Fibroblast of lung (primary cell): ENCODE measurements around the gene LIM2. TPM values are rescaled to one million over a fixed set of nuclear protein-coding genes. Genes with fewer than 3 reads are reported as not detected.

ENCODE experiments used
- DNase-seq, 2 donors: peaks; one replicate each; pipeline versions ENCODE4 v3.0.0 to v3.0.0-alpha.2; 2010; ENCODE audit warnings: low read depth in 2 of 2
- H2AFZ ChIP-seq: 2 replicates; pipeline ENCODE4 v1.5.1; 2012; ENCODE audit warnings: low read length, control low read depth, inconsistent platforms
- H3K27ac ChIP-seq: 2 replicates; pipeline ENCODE4 v1.5.1; 2011; ENCODE audit warnings: low read length, control low read depth; ENCODE audit not compliant: insufficient read depth
- H3K27me3 ChIP-seq: 2 replicates; pipeline ENCODE4 v1.5.1; 2011; ENCODE audit warnings: mild to moderate bottlenecking, low read length; ENCODE audit not compliant: control insufficient read depth, insufficient read depth
- H3K36me3 ChIP-seq: 2 replicates; pipeline ENCODE4 v1.5.1; 2011; ENCODE audit warnings: low read length; ENCODE audit not compliant: control insufficient read depth, insufficient read depth
- H3K4me1 ChIP-seq: 2 replicates; pipeline ENCODE4 v1.5.1; 2011; ENCODE audit warnings: low read length; ENCODE audit not compliant: control insufficient read depth, insufficient read depth; ENCODE audit errors: extremely low read depth
- H3K4me2 ChIP-seq: 2 replicates; pipeline ENCODE4 v1.5.1; 2011; ENCODE audit warnings: low read length, control low read depth; ENCODE audit not compliant: insufficient read depth; ENCODE audit errors: extremely low read depth
- H3K4me3 ChIP-seq, 4 experiments: fragments of 200-600 bp in 1 of 4; sonication (generic) in 1 of 4; replicated peaks in 1 of 4; 2 replicates each; pipeline ENCODE4 v1.5.1; 2011 to 2016; ENCODE audit warnings: low read length in 4 of 4, low read depth in 3 of 4, mild to moderate bottlenecking in 3 of 4, control low read depth in 2 of 4, inconsistent platforms in 1 of 4, mixed read lengths in 1 of 4; ENCODE audit not compliant: insufficient read depth in 1 of 4; ENCODE audit errors: control extremely low read depth in 1 of 4
- H3K79me2 ChIP-seq: 2 replicates; pipeline ENCODE4 v1.5.1; 2012; ENCODE audit warnings: mild to moderate bottlenecking, low read length, inconsistent platforms; ENCODE audit not compliant: control insufficient read depth, insufficient read depth
- H3K9ac ChIP-seq: 2 replicates; pipeline ENCODE4 v1.5.1; 2011; ENCODE audit warnings: mild to moderate bottlenecking, low read length, control low read depth; ENCODE audit not compliant: insufficient read depth
- H3K9me3 ChIP-seq: 2 replicates; pipeline ENCODE4 v1.5.1; 2012; ENCODE audit warnings: low read depth, low read length; ENCODE audit not compliant: control insufficient read depth, insufficient read depth
- H4K20me1 ChIP-seq: 2 replicates; pipeline ENCODE4 v1.5.1; 2011; ENCODE audit warnings: low read length; ENCODE audit not compliant: control insufficient read depth, insufficient read depth; ENCODE audit errors: extremely low read depth
- CTCF ChIP-seq, 2 donors: IDR thresholded peaks in 1 of 2; conservative IDR thresholded peaks in 1 of 2; 1 replicate in 1 of 2; 2 replicates in 1 of 2; pipeline ENCODE4 v1.5.1; 2011 to 2012; ENCODE audit warnings: low read length in 2 of 2, control low read depth in 1 of 2, inconsistent platforms in 1 of 2, low read depth in 1 of 2, mild to moderate bottlenecking in 1 of 2
- EZH2 ChIP-seq: IDR thresholded peaks from 2 replicates; pipeline ENCODE4 v1.5.1; 2012; ENCODE audit warnings: low read length, control low read depth, mild to moderate bottlenecking; ENCODE audit errors: missing control alignments
- polyA plus RNA-seq, 2 donors: library from polyadenylated mRNA; depleted of rRNA in 1 of 2; stranded (reverse) in 1 of 2; unstranded in 1 of 2; fragments of >200 nt; gene quantifications; 2 replicates each; pipeline ENCODE4 v1.2.1, GENCODE V29; 2011 to 2012; ENCODE audit warnings: missing spikeins in 1 of 2
- total RNA-seq: library from RNA; depleted of rRNA; stranded (reverse); fragments of >200 nt; gene quantifications from 2 replicates; pipeline ENCODE4 v1.2.1, GENCODE V29; 2014

LIM2 gene
- total and polyA plus RNA-seq, 2 donors (not counting 1 experiment from before 2014, with no cell fraction given), result not detected

- Histone ChIP-seq H2AFZ (no peak overlapping the region), H4K20me1 (no peaks in the 10 kb centered on the region), H3K27me3 (no peaks in the 10 kb centered on the region), H3K4me1 (no peaks in the 10 kb centered on the region), H3K4me3 (no peak overlapping the region), H3K27ac (no peak overlapping the region), H3K36me3 (no peaks in the 10 kb centered on the region), H3K79me2 (no peaks in the 10 kb centered on the region), H3K9me3 (no peaks in the 10 kb centered on the region), H3K9ac (no peak overlapping the region), H3K4me2 (no peak overlapping the region)
- DNase-seq, result no peak
- no peak for TF ChIP-seq CTCF (conservative IDR thresholded peaks at IDR 0.05 in 1 of 2, IDR thresholded peaks at IDR 0.05 in 1 of 2; ENCODE audit: low read depth in 1 of 2, low read length in 2 of 2)
- TF ChIP-seq EZH2, result no peak
These were observed 53.8 kb downstream of the LIM2 start for GRCh38 chr19:51333836-51334460.

- no peak for DNase-seq
- TF ChIP-seq EZH2 (no peak), CTCF (conservative IDR thresholded peaks at IDR 0.05 in 1 of 2, IDR thresholded peaks at IDR 0.05 in 1 of 2; ENCODE audit: low read depth in 1 of 2, low read length in 2 of 2) (no peak)
These were observed 56.1 kb downstream of the LIM2 start for GRCh38 chr19:51331716-51332115.

GRCh38 chr19:51331193-51331592 is 56.6 kb downstream of the LIM2 start:
- H3K4me1 ChIP-seq, result no peaks in the 10 kb centered on the region
- H3K4me2 ChIP-seq, result no peak overlapping the region
- no peak overlapping the region for H2AFZ ChIP-seq
- H3K36me3 ChIP-seq, result no peaks in the 10 kb centered on the region
- H3K79me2 ChIP-seq, result no peaks in the 10 kb centered on the region
- H3K9ac ChIP-seq, result no peak overlapping the region
- H4K20me1 ChIP-seq, result no peaks in the 10 kb centered on the region
- no peaks in the 10 kb centered on the region for H3K9me3 ChIP-seq
- DNase-seq, result no peak
- TF ChIP-seq CTCF (conservative IDR thresholded peaks at IDR 0.05 in 1 of 2, IDR thresholded peaks at IDR 0.05 in 1 of 2; ENCODE audit: low read depth in 1 of 2, low read length in 2 of 2) (no peak), EZH2 (no peak)
- no peaks in the 10 kb centered on the region for H3K27me3 ChIP-seq
- no peak overlapping the region for H3K27ac ChIP-seq
- no peak overlapping the region for H3K4me3 ChIP-seq

More at GRCh38 chr19:51331716-51332115, 56.1 kb downstream of the LIM2 start:
- H3K4me1 ChIP-seq, result no peaks in the 10 kb centered on the region
- H3K9ac ChIP-seq, result no peak overlapping the region
- H3K27ac ChIP-seq, result no peak overlapping the region
- no peaks in the 10 kb centered on the region for H4K20me1 ChIP-seq
- H3K79me2 ChIP-seq, result no peaks in the 10 kb centered on the region
- no peaks in the 10 kb centered on the region for H3K9me3 ChIP-seq
- no peaks in the 10 kb centered on the region for H3K27me3 ChIP-seq
- no peaks in the 10 kb centered on the region for H3K36me3 ChIP-seq
- H2AFZ ChIP-seq, result no peak overlapping the region
- no peak overlapping the region for H3K4me3 ChIP-seq
- no peak overlapping the region for H3K4me2 ChIP-seq
